ENCODE results near the gene TC2N.
"Not testable (repeated sequence)": the region's sequence is repeated elsewhere in the genome, so short reads cannot be mapped to it uniquely, and the experiment has no call there.

TC2N gene

DNA sequence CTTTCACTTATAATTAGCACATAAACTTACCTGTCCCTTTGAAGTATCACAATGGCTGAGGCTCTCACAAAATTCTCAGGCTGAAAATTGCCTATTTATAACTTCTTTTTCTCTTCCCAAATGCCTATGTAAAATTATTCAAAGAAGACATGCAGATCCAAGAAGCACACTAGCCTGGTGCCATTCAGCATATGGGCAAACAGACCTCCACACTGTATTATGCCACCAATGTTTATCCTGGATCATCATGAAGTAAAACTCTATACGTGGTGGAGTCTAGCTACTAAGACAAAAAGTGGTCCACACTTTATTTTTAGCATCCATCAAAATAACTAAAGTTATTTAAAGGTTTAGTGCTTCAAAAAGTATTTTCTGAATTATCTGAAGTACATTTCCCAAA is 15.8 kb downstream of the TC2N start:
- TF ChIP-seq, protein P1, sequence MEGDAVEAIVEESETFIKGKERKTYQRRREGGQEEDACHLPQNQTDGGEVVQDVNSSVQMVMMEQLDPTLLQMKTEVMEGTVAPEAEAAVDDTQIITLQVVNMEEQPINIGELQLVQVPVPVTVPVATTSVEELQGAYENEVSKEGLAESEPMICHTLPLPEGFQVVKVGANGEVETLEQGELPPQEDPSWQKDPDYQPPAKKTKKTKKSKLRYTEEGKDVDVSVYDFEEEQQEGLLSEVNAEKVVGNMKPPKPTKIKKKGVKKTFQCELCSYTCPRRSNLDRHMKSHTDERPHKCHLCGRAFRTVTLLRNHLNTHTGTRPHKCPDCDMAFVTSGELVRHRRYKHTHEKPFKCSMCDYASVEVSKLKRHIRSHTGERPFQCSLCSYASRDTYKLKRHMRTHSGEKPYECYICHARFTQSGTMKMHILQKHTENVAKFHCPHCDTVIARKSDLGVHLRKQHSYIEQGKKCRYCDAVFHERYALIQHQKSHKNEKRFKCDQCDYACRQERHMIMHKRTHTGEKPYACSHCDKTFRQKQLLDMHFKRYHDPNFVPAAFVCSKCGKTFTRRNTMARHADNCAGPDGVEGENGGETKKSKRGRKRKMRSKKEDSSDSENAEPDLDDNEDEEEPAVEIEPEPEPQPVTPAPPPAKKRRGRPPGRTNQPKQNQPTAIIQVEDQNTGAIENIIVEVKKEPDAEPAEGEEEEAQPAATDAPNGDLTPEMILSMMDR (conservative IDR thresholded peaks at IDR 0.05): no peak

DNA sequence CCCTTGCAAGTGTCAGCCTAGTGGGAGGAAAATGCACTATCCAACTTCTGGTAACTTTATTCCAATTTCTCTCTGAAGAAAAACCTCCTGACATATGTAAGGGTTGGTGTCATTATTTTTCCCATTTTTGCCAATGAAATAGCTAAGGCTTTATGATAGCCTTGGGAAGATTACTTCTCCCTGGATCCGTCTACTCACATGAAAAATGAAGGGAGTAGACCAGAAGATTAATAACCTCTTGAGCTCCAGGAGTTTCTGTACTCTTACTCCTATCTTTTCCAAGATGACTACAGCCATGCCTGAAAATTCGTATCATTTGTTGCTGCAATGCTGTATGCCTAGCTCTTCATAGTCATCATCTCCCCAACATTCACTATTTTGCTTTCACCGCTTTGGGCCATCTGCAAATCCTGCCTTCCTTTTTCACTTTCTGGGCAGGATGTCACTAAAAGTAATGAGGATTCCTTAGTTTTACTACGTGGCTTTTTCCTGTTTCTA is 18.8 kb downstream of the TC2N start:
- H3K27ac ChIP-seq: no peak overlapping the region
- TF ChIP-seq, protein P1 (conservative IDR thresholded peaks at IDR 0.05): no peak

More for the DNA sequence above, 15.8 kb downstream of the TC2N start:
- H3K27ac ChIP-seq: no peak overlapping the region

DNA sequence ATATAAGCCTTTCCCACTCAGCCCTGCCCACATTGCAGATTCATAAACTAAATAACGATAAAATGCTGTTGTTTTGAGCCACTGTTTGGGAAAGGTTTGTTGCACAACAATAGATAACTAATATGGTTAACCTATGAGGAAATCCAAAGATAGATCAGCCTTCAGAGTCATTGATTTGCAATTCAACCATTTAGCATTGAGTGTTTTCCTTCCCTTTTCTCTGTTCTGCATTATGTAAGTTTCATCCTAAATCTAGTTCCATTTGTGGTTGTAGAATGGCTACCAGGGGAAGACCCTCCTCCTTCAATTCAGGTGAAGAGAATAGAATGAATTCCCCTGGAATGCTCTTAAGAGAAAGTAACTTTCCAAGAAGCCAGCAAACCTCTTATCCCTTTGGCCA is 19.6 kb downstream of the TC2N start:
- TF ChIP-seq, protein P1 (conservative IDR thresholded peaks at IDR 0.05): no peak
- H3K27ac ChIP-seq: no peak overlapping the region

DNA sequence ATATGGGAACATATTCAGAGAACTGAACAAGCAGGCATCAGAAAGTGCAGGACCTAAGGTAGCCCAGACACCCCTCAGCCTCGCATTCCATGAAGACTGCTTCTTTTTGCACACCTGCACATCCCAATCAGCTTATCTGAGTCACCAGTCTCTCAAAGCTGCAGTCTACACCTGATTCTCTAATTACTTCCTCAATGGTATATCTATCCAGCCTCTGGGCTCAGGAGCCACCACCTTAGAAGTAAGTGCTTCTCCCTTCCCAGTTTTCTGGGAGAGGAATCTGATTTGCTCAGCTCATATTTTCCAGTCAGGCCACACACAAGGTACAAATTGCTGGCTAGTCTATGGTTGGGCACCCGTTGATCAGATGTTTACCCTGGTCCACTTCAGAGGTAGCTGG is 21.7 kb downstream of the TC2N start:
- H3K27ac ChIP-seq: no peak overlapping the region
- TF ChIP-seq, protein P1 (conservative IDR thresholded peaks at IDR 0.05): no peak

DNA sequence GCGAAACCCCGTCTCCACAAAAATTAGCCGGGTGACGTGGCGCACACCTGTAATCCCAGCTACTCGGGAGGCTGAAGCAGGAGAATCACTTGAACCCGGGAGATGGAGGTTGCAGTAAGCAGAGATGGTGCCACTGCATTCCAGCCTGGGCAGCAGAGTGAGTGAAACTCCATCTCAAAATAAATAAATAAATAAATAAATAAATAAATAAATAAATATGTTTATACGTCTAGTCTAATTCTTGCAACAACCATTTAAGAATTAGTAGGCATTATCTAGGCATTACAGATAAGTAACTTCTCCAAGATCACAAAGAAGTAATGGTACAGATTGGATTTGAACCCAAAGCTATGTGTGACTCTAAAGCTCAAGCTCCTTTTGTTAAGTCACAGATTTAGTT is 22.3 kb downstream of the TC2N start:
- not testable (repeated sequence) for H3K27ac ChIP-seq

DNA sequence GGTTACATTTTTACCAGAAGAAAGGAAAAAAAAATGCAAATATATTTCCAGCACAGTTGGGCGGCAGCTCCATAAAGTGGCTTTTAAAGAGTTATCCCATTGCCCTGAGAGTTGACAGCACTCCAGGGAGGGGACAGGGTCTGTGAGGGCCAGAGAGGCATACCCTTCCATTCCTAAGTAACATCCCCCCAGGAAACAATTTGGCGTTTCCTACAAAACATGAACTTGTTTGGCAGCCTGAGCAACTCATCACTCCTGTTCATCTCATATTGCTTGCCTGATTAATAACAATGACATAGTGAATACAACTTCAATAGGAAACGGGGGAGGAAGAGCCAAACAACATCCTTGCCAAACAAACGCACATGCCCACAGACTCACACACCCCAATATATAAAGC is 23.3 kb downstream of the TC2N start:
- H3K27ac ChIP-seq: no peak overlapping the region

DNA sequence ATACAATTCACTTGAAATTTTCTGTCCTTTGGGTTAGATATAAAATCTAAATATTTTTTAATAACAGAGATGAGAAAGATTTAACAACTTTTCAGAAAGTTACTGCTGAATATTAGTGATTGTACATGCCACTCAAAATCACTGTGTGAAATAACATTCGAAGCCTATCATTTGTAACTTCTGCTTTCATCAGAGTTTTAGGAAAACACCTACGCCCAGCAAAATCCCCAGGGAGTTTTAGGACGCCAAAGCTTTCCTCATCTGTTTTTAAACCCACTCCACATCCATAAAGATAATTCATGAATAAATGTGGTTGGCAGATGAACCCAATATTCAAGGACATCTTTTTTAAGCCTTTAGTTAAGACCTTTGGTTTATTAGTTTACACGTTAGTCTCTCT is 23.9 kb downstream of the TC2N start:
- TF ChIP-seq, protein P1 (conservative IDR thresholded peaks at IDR 0.05): no peak
- H3K27ac ChIP-seq: no peak overlapping the region

More for the DNA sequence above, 23.3 kb downstream of the TC2N start:
- TF ChIP-seq, protein P1 (conservative IDR thresholded peaks at IDR 0.05): no peak

DNA sequence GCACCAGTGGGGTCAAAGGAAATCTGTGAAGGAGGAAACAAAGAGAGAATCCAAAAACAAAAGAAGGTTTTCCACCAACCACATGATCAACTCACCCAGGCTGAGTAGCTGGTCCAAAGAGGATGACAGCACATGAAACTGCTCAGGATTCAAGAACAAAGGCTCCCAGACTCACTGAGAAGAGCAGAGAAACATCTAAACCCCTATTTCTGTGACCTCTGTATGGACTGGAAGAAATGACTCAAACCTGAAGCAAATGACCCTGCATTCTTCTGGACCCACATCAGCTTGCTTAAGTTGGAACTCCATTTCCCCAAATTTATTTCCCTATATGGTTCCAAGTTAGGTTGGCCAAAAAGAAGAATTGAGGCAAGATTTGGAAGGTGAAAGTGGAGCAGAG is 26.3 kb downstream of the TC2N start:
- no peak overlapping the region for H3K27ac ChIP-seq
- TF ChIP-seq, protein P1 (conservative IDR thresholded peaks at IDR 0.05): no peak

All from VCaP (cell line).